SK-N-MC (cell line): Measurements from ENCODE around the gene GPNMB.
"Not testable (repeated sequence)": the region's sequence is repeated elsewhere in the genome, so short reads cannot be mapped to it uniquely, and the experiment has no call there.

Experiments
- DNase-seq: peaks from one replicate; pipeline ENCODE4 v3.0.0-alpha.2; 2011; ENCODE audit warnings: low read depth, low spot score
- H3K27ac ChIP-seq: fragments of 200-600 bp; sonication (generic); 2 replicates; pipeline ENCODE4 v1.5.1; 2016; ENCODE audit warnings: mixed run types
- H3K36me3 ChIP-seq: fragments of 200-600 bp; sonication (generic); 2 replicates; pipeline ENCODE4 v1.6.1; 2017; ENCODE audit warnings: antibody characterized with exemption, low read length, mixed read lengths; ENCODE audit not compliant: insufficient read depth
- H3K4me3 ChIP-seq: fragments of 200-600 bp; sonication (generic); 2 replicates; pipeline ENCODE4 v1.5.1; 2016
- H3K9ac ChIP-seq: fragments of 200-600 bp; sonication (generic); 2 replicates; pipeline ENCODE4 v1.8.0; 2017; ENCODE audit warnings: mixed run types, mixed read lengths; ENCODE audit not compliant: insufficient read length
- H3K9me3 ChIP-seq: fragments of 200-600 bp; sonication (generic); 2 replicates; pipeline ENCODE4 v1.6.1; 2017; ENCODE audit warnings: low read depth, mild to moderate bottlenecking, antibody characterized with exemption, low read length, moderate library complexity, mixed read lengths
- EZH2 ChIP-seq: fragments of 200-600 bp; sonication (generic); IDR thresholded peaks from one replicate; pipeline ENCODE4 v1.6.1; 2017; ENCODE audit warnings: antibody characterized with exemption
- FOXP2 ChIP-seq: optimal IDR thresholded peaks from 2 replicates; pipeline ENCODE3; 2011; ENCODE audit warnings: mild to moderate bottlenecking, moderate library complexity; ENCODE audit not compliant: insufficient read depth; ENCODE audit errors: extremely low read length, control extremely low read depth
- POLR2AphosphoS5 ChIP-seq: IDR thresholded peaks from 2 replicates; pipeline ENCODE4 v1.6.1; 2012; ENCODE audit warnings: mild to moderate bottlenecking, low read depth, low read length, borderline replicate concordance

The GPNMB gene

DNA sequence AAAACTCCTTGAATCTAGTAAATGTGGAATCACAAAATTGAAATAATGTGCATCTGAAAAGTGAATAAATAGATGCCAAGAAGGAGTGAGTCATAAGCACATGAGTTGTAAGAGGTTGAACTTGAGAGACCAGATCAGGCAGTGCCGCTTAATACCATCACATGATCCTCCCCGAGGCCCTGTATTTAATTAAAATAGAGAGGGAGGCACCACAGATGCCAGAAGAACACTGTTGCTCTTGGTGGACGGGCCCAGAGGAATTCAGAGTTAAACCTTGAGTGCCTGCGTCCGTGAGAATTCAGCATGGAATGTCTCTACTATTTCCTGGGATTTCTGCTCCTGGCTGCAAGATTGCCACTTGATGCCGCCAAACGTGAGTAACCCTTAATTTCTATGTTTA is at the start of gene GPNMB:
Gene GPNMB, plus strand, starts transcription at position 221 of the 400 bp plus-strand sequence. Its CDS starts 83 bp downstream, at position 304.
- Histone ChIP-seq H3K4me3 (peak within 1 kb of the TSS; percentile 29; the same call in 1 of the 2 replicates), H3K9ac (no peak within 1 kb of the TSS), H3K9me3 (no peaks in the 10 kb centered on the region), H3K36me3 (no peaks in the 10 kb centered on the region), H3K27ac (no peak within 1 kb of the TSS)
- TF ChIP-seq POLR2AphosphoS5 (no peak), EZH2 (no peak), FOXP2 (no peak)
- no peak for DNase-seq

DNA sequence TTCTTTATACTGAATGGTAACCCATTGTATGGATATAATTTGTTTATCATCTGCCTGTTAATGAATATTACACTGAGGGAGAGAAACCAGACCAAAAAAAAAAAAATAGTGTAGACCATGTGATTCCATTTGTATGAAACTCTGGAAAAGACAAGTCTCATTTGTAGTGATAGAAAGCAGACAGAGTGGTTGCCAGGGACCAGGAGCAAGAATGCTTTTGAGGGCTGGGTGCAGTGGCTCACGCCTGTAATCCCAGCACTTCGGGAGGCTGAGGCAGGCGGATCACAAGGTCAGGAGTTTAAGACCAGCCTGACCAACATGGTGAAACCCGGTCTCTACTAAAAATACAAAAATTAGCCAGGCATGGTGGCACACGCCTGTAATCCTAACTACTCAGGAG is 48.8 kb upstream of the GPNMB start:
- H3K36me3 ChIP-seq: peaks cover 49% of the 10 kb centered on the region
- DNase-seq, H3K9me3 ChIP-seq, H3K9ac ChIP-seq, H3K27ac ChIP-seq, H3K4me3 ChIP-seq: not testable (repeated sequence)

DNA sequence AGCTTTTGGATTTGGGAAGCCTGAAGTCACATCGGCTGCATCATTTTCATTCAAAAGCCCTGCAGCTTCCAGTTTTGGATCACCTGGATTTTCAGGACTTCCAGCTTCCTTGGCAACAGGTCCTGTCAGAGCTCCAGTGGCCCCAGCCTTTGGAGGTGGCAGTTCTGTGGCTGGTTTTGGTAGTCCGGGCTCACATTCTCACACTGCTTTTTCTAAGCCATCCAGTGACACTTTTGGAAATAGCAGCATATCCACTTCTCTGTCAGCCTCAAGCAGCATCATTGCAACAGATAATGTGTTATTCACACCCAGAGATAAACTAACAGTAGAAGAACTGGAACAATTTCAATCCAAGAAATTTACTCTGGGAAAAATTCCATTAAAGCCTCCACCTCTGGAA is 46.2 kb upstream of the GPNMB start:
- peaks cover 38% of the 10 kb centered on the region for H3K36me3 ChIP-seq
- DNase-seq: no peak
- TF ChIP-seq EZH2: no peak
- TF ChIP-seq POLR2AphosphoS5: no peak
- no peak for TF ChIP-seq FOXP2
- no peak overlapping the region for H3K4me3 ChIP-seq
- no peaks in the 10 kb centered on the region for H3K9me3 ChIP-seq
- no peak overlapping the region for H3K27ac ChIP-seq
- H3K9ac ChIP-seq: no peak overlapping the region

DNA sequence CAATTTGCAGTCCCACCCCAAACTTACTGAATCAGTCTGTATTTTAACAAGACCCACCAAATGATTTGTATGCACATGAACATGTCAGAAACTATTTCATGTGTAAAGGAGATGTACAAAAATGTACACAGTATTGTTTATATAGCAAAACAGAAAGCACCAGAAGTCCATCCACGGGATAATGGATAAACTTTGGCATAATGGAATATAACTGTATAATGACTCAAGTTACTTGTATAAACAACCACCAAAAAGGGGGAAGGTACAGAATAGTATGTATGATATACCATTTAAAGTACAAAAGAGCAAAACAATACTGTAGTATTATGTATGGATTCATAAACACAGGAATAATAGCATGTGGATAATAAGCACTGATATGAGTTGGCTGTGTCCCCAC is 42.3 kb upstream of the GPNMB start:
- H3K9ac ChIP-seq: no peak overlapping the region
- TF ChIP-seq EZH2 (no peak), POLR2AphosphoS5 (no peak)
- H3K9me3 ChIP-seq: no peaks in the 10 kb centered on the region
- no peak overlapping the region for H3K4me3 ChIP-seq
- no peak overlapping the region for H3K27ac ChIP-seq
- peaks cover 25% of the 10 kb centered on the region for H3K36me3 ChIP-seq
- DNase-seq: no peak

DNA sequence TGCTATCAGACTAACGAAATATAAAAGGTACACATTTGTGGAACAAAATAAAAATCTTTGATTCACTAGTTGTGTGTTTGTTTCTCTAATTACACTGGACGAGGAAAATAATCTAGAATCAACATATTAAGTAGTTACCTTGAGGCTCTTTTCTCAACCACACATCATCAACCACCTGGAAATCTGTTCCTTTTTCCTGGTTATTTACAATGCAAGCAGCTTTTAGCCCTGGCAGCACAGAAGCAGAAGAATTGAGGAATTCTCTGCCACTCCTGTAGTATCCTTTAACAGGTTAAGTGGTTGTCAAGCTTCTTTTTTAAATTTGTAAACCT is 41.0 kb upstream of the GPNMB start:
- no peaks in the 10 kb centered on the region for H3K9me3 ChIP-seq
- H3K4me3 ChIP-seq: no peak overlapping the region
- TF ChIP-seq POLR2AphosphoS5 (no peak), FOXP2 (no peak), EZH2 (no peak)
- no peak overlapping the region for H3K9ac ChIP-seq
- DNase-seq: no peak
- peaks cover 12% of the 10 kb centered on the region for H3K36me3 ChIP-seq
- H3K27ac ChIP-seq: 0 out of 2 replicates have a peak overlapping the region, but pooled peaks have one; percentile 19

DNA sequence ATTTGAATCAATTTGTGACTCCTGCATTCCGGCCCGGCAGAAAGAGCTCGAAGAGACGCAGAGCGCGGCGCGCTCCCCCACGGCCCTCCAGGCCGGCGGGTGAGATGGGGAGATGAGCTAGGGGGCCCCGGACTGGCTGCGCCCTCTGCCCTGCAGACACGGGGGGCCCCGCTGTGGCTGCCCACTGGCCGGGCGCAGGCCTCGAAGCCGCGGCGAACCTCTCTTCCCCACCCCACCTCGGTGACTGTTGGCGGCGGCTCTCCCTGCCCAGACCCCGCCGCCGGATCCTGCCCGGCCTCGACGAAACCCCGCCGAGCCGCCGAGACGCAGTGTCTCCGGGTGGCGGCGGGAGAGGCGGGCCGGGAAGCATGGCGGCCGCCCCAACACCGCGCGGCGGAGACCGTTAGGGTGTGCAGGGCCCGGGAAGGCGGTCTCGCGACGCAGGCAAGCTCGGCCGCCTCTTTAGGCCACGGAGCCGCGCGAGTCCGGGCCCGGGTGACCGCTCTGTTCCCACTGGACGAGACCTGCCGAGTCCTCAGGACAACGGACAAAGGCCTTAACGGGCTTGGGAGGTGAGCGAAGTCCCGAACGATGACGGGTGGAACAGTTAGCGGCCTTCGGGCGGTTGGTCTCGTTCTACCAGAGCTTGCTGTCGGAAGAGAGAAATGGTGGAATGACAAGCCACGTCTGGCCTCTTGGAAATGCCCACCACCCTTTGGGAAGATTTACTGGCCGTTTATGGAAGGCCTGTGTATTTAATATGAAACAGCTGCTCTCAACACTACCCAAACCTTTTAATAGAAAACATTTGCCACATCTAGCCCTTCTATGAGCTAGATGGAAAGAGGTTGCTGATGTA is 40.4 kb upstream of the GPNMB start:
- no peak for DNase-seq
- H3K4me3 ChIP-seq: no peak overlapping the region

DNA sequence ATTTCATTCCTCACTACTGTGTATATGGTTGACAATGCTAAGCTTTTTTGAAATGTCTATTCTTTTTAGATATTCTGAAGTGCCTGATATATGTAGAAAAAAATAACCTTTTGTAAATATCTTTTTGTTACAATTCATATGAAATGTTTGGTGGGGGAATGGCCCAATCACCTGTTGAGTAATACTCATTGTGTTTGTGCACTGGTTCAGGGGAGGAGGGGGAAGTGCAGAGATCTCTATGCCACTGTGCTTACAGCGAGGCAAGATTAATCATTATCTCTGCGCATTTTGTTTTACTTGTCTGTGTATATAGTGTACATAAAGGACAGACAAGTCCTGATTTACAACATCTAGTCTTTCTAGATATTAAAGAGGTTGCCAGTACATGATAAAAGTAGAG is 39.6 kb upstream of the GPNMB start:
- no peak overlapping the region for H3K4me3 ChIP-seq
- H3K27ac ChIP-seq: no peak overlapping the region

More for the DNA sequence above, 40.4 kb upstream of the GPNMB start:
- TF ChIP-seq EZH2 (no peak), POLR2AphosphoS5 (no peak), FOXP2 (no peak)
- H3K27ac ChIP-seq: no peak overlapping the region
- no peak overlapping the region for H3K9ac ChIP-seq
- peaks cover 6% of the 10 kb centered on the region for H3K36me3 ChIP-seq
- H3K9me3 ChIP-seq: no peaks in the 10 kb centered on the region

DNA sequence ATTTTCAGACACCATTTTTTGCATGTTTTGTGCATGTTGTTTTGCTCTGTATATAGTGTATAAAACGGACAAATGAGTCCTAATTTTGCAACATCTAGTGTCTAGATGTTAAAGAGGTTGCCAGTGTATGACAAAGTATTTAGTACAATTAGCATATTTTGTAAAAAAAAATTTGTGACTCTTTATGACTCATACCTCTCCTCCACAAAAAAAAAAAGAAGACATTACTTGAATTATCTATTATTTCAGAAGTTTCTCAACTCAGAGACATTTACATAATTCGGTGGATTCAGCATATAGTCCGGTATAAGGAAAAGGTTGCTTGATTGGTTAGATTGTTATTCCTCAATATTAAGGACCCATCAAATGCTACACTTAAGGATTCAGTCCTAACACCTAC is 38.7 kb upstream of the GPNMB start:
- no peak overlapping the region for H3K27ac ChIP-seq
- H3K9ac ChIP-seq: no peak overlapping the region
- no peaks in the 10 kb centered on the region for H3K36me3 ChIP-seq
- TF ChIP-seq POLR2AphosphoS5 (no peak), FOXP2 (no peak), EZH2 (no peak)
- no peak overlapping the region for H3K4me3 ChIP-seq
- DNase-seq: no peak
- H3K9me3 ChIP-seq: no peaks in the 10 kb centered on the region

More for the DNA sequence above, 39.6 kb upstream of the GPNMB start:
- no peak for DNase-seq
- TF ChIP-seq POLR2AphosphoS5: no peak
- TF ChIP-seq FOXP2: no peak
- no peak for TF ChIP-seq EZH2
- Histone ChIP-seq H3K36me3 (no peaks in the 10 kb centered on the region), H3K9ac (no peak overlapping the region), H3K9me3 (no peaks in the 10 kb centered on the region)

DNA sequence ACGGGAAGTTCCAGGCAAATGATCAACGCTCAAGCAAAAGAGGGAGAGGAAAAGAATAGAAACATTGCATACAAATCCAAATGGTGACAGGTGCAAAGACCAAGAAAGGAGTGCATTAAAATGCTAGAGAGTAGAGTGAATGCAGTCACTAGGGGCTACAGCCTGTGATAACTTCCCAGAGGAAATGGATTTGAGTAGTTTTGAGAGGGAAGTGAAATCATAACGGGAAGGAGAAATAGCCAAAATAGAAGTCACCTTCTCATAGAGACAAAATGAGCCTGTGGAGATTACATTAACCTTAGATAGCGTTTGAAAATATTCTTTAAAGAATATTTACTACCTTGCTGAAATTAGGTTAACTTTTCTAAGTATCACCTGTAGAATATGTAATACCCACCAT is 38.3 kb upstream of the GPNMB start:
- H3K9me3 ChIP-seq: no peaks in the 10 kb centered on the region
- no peak overlapping the region for H3K9ac ChIP-seq
- H3K4me3 ChIP-seq: no peak overlapping the region
- H3K36me3 ChIP-seq: no peaks in the 10 kb centered on the region
- no peak for TF ChIP-seq EZH2
- TF ChIP-seq POLR2AphosphoS5: no peak
- no peak for TF ChIP-seq FOXP2
- no peak for DNase-seq
- no peak overlapping the region for H3K27ac ChIP-seq
